Nephron (organoid): Measurements from ENCODE around the gene AP1G2.

Experiments used
- H3K27ac Mint-ChIP-seq, 3 experiments: 2 replicates each; pipeline ENCODE4 v1.8.0; 2020; ENCODE audit warnings: mixed read lengths in 3 of 3, mild to moderate bottlenecking in 2 of 3, moderate library complexity in 1 of 3
- H3K27me3 Mint-ChIP-seq: 2 replicates; pipeline ENCODE4 v1.8.0; 2021; ENCODE audit warnings: low read depth, mild to moderate bottlenecking, moderate library complexity, mixed read lengths
- H3K36me3 Mint-ChIP-seq: 2 replicates; pipeline ENCODE4 v1.8.0; 2020; ENCODE audit warnings: low read depth, mixed read lengths
- H3K4me1 Mint-ChIP-seq: 2 replicates; pipeline ENCODE4 v1.8.0; 2020; ENCODE audit warnings: mixed read lengths
- H3K4me3 Mint-ChIP-seq, 3 experiments: 2 replicates each; pipeline ENCODE4 v1.8.0; 2020; ENCODE audit warnings: mild to moderate bottlenecking in 3 of 3, mixed read lengths in 3 of 3, moderate library complexity in 2 of 3
- H3K9me3 Mint-ChIP-seq: 2 replicates; pipeline ENCODE4 v1.8.0; 2020; ENCODE audit warnings: mixed read lengths
- TF ChIP-seq, protein P1 (sequence below), 3 experiments: fragments of 200-600 bp; sonication (generic); IDR thresholded peaks; one replicate each; pipeline ENCODE4 v1.5.0; 2021; ENCODE audit warnings: antibody characterized with exemption in 3 of 3; ENCODE audit not compliant: unreplicated experiment in 3 of 3

AP1G2 gene

DNA sequence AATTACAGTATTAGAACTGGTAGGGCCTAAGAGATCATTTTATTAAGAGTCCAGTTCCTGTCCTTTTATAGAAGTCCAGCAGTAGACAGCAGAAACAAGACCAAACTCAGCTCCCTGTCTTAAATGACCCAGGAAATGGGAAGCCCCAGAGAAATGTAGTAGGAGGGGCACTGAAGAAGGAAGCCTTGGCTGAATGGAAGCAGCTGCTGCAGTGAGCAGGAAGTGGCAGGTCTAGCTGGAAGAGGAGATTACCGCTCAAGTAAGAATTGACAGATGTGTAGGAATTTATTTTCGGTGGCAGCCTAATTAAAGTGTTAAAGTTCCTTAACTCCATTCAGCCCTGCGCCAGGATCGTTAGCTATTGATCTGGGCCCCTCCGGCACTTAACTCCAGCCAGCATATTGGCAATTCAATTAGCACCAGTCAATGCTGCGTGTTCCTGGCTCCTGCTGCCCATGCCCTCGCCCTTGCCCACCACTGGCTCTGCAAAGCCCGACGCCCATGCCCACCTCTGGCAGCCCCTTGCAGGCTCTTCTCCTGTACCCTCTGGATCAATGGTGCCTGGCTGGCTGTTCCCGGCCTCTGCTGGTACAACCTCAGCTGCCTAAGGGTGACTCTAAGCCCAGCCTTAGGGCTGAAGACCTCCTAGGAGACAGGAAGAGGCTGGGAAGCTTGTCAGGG, 37.1 kb downstream of the AP1G2 start:
- Mint-ChIP-seq H3K4me3 (peak overlapping the region in 1 of 3 experiments; percentile 12), H3K36me3 (peaks cover 17% of the 10 kb centered on the region), H3K27ac (peak overlapping the region; percentile 84 to 98 (median 94)), H3K9me3 (no peaks in the 10 kb centered on the region), H3K27me3 (no peaks in the 10 kb centered on the region), H3K4me1 (peaks cover 28% of the 10 kb centered on the region)
- TF ChIP-seq, protein P1, sequence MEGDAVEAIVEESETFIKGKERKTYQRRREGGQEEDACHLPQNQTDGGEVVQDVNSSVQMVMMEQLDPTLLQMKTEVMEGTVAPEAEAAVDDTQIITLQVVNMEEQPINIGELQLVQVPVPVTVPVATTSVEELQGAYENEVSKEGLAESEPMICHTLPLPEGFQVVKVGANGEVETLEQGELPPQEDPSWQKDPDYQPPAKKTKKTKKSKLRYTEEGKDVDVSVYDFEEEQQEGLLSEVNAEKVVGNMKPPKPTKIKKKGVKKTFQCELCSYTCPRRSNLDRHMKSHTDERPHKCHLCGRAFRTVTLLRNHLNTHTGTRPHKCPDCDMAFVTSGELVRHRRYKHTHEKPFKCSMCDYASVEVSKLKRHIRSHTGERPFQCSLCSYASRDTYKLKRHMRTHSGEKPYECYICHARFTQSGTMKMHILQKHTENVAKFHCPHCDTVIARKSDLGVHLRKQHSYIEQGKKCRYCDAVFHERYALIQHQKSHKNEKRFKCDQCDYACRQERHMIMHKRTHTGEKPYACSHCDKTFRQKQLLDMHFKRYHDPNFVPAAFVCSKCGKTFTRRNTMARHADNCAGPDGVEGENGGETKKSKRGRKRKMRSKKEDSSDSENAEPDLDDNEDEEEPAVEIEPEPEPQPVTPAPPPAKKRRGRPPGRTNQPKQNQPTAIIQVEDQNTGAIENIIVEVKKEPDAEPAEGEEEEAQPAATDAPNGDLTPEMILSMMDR (IDR thresholded peaks at IDR 0.05; ENCODE audit: unreplicated experiment in 3 of 3), result no peak

DNA sequence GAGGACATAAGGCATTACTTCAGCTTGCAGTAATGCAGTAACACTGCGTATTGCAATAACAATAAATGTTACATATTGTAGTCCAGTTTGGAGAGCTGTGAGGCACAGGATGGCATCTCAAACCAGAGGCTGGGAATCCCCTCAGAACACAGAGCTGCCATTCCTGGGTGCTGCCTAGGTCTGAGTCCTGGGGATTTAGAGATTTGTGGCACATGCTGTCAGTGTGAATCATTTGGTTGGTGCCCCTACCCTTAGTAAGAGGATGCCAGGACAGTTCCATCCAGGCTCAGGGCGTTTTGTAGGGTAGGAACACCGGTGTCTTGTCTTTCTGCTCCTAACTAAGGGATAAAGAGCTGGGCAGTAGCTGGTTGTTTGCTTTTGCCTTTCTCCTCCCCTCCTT, 38.6 kb downstream of the AP1G2 start:
- Mint-ChIP-seq H3K4me3 (peak overlapping the region in 1 of 3 experiments; percentile 0), H3K27ac (peak overlapping the region; percentile 84 to 98 (median 94)), H3K27me3 (no peaks in the 10 kb centered on the region), H3K9me3 (no peaks in the 10 kb centered on the region), H3K4me1 (peaks cover 28% of the 10 kb centered on the region), H3K36me3 (peaks cover 17% of the 10 kb centered on the region)
- TF ChIP-seq, protein P1 (IDR thresholded peaks at IDR 0.05; ENCODE audit: unreplicated experiment in 3 of 3), result no peak

DNA sequence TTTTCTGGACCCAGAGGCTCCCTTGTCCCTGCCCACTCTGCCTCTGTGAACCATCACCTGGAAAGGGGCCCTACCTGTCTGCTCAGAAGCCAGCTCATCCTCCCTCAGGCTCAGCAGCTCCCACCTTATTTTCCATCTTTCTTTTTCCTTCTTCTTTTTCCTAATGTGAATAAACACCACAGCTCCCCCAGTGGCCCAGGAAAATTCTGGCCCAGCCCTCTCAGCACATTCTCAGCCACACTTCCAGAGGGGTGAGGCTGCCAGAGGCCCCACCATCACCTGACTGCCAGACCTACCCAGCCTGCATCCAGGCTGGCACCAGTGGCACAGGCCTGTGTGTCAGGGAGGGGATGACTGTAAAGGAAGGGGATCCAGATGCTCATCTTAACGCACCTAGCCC, 39.0 kb downstream of the AP1G2 start:
- H3K4me1 Mint-ChIP-seq, result peaks cover 28% of the 10 kb centered on the region
- TF ChIP-seq, protein P1 (IDR thresholded peaks at IDR 0.05; ENCODE audit: unreplicated experiment in 3 of 3), result no peak
- H3K27me3 Mint-ChIP-seq, result no peaks in the 10 kb centered on the region
- H3K9me3 Mint-ChIP-seq, result no peaks in the 10 kb centered on the region
- peak overlapping the region; percentile 84 to 98 (median 94) for H3K27ac Mint-ChIP-seq
- H3K36me3 Mint-ChIP-seq, result peaks cover 17% of the 10 kb centered on the region
- H3K4me3 Mint-ChIP-seq, result no peak overlapping the region

DNA sequence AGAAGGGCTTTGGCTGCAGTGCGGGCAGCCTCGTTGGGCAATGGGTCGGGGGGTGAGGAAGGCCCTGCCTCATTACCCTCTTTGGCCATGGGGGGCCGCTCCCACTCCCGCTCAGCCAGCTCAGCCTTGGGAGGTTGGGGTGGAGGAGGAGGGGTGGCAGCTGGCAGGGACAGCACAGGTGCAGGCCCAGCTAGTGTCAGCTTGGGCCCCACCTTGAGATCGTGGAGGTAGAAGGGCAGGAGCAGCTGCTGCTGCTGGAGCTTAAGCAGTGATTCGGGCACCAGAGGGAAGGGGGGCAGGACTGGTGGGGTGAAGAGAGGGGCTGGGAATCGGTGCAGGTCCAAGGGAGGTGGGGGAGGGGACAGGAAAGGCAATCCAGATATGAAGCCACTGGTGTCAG, 42.0 kb downstream of the AP1G2 start:
- Mint-ChIP-seq H3K27me3 (no peaks in the 10 kb centered on the region), H3K9me3 (no peaks in the 10 kb centered on the region), H3K36me3 (peaks cover 17% of the 10 kb centered on the region), H3K4me1 (peaks cover 21% of the 10 kb centered on the region), H3K4me3 (no peak overlapping the region), H3K27ac (no peak overlapping the region)
- TF ChIP-seq, protein P1 (IDR thresholded peaks at IDR 0.05; ENCODE audit: unreplicated experiment in 3 of 3), result no peak

DNA sequence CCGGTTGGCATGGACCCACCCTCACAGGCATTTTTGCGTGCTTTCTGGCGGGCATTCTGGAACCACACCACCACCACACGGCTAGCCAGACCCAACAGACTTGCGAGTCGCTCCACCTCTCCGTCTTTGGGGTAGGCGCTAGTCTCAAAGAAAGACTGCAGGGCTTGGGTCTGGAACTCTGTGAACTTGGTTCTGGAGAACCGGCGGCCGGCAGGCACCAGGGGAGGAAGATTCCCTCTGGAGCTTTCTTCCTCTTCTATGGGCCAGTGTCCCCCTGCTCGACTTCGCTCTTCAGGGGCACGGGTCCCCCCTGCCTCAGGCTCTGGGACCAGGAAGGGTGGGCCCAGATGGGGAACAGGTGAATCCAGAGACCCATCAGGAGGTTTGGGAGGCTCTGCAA, 42.6 kb downstream of the AP1G2 start:
- Mint-ChIP-seq H3K9me3 (no peaks in the 10 kb centered on the region), H3K4me3 (no peak overlapping the region), H3K27me3 (no peaks in the 10 kb centered on the region), H3K4me1 (peaks cover 14% of the 10 kb centered on the region), H3K27ac (no peak overlapping the region), H3K36me3 (peaks cover 17% of the 10 kb centered on the region)
- TF ChIP-seq, protein P1 (IDR thresholded peaks at IDR 0.05; ENCODE audit: unreplicated experiment in 3 of 3), result no peak
